Stimulated activated naive CD8-positive, alpha-beta T cell treated with anti-CD3 and anti-CD28 coated beads, Interleukin-15, Interleukin-2, amounts not matched to agents 100 ng/mL and 50 ng/mL, for 24 hours (primary cell): ENCODE measurements around the gene POLR2J2.
"Not testable (repeated sequence)": the region's sequence is repeated elsewhere in the genome, so short reads cannot be mapped to it uniquely, and the experiment has no call there.

ENCODE experiments used
- H3K27ac Mint-ChIP-seq: one replicate; pipeline ENCODE4 v1.8.0; 2021; ENCODE audit warnings: mild to moderate bottlenecking, mixed read lengths
- H3K27me3 Mint-ChIP-seq: one replicate; pipeline ENCODE4 v1.8.0; 2021; ENCODE audit warnings: mixed read lengths
- H3K36me3 Mint-ChIP-seq: one replicate; pipeline ENCODE4 v1.8.0; 2021; ENCODE audit warnings: low read depth, mixed read lengths
- H3K4me1 Mint-ChIP-seq: one replicate; pipeline ENCODE4 v1.8.0; 2021; ENCODE audit warnings: low read depth, mixed read lengths
- H3K4me3 Mint-ChIP-seq: one replicate; pipeline ENCODE4 v1.8.0; 2021; ENCODE audit warnings: mild to moderate bottlenecking, mixed read lengths
- H3K9me3 Mint-ChIP-seq: one replicate; pipeline ENCODE4 v1.8.0; 2021; ENCODE audit warnings: mixed read lengths

POLR2J2 gene

DNA sequence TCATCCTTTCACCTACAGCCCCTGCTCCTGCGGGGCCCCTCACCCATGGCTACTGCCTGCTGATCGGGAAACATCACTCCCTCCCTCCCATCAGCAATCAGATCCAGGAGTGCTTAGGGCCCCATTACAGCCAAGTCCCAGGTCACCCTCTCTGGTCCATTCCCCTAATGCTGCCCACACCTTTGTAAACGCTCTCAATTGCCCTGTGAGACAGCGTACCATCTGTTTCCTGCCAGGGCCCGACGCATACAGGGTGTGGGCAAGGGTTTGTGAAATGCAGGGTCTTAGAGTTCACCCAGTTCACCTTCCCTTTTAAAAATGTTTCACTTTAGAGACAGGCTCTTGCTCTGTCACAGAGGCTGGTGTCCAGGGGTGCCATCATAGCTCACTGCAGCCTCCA lies 37.2 kb downstream of the POLR2J2 start:
- H3K9me3 Mint-ChIP-seq, H3K27ac Mint-ChIP-seq, H3K27me3 Mint-ChIP-seq, H3K4me1 Mint-ChIP-seq, H3K4me3 Mint-ChIP-seq, H3K36me3 Mint-ChIP-seq: not testable (repeated sequence)

GRCh38 chr7:102630622-102631021 lies 40.8 kb downstream of the POLR2J2 start:
- H3K4me3 Mint-ChIP-seq, H3K36me3 Mint-ChIP-seq, H3K27me3 Mint-ChIP-seq, H3K9me3 Mint-ChIP-seq, H3K4me1 Mint-ChIP-seq, H3K27ac Mint-ChIP-seq: not testable (repeated sequence)

- not testable (repeated sequence) for H3K27ac Mint-ChIP-seq, H3K9me3 Mint-ChIP-seq, H3K36me3 Mint-ChIP-seq, H3K4me1 Mint-ChIP-seq, H3K4me3 Mint-ChIP-seq, H3K27me3 Mint-ChIP-seq
Observed at GRCh38 chr7:102627271-102627904, 44.1 kb downstream of the POLR2J2 start.

GRCh38 chr7:102618122-102618521 lies 53.3 kb downstream of the POLR2J2 start:
- H3K4me1 Mint-ChIP-seq, H3K36me3 Mint-ChIP-seq, H3K4me3 Mint-ChIP-seq, H3K27me3 Mint-ChIP-seq, H3K27ac Mint-ChIP-seq, H3K9me3 Mint-ChIP-seq: not testable (repeated sequence)

GRCh38 chr7:102616507-102617125 lies 54.8 kb downstream of the POLR2J2 start, which contains the start of gene RASA4:
Gene RASA4, minus strand, starts transcription at chr7:102616756. Its CDS starts 67 bp downstream, at chr7:102616689.
- H3K27ac Mint-ChIP-seq, H3K4me3 Mint-ChIP-seq, H3K27me3 Mint-ChIP-seq: not testable (repeated sequence)

More at GRCh38 chr7:102616507-102617125, 54.8 kb downstream of the POLR2J2 start, which contains the start of gene RASA4:
- not testable (repeated sequence) for H3K4me1 Mint-ChIP-seq, H3K9me3 Mint-ChIP-seq, H3K36me3 Mint-ChIP-seq
